ENCODE measurements around the gene KANSL3. TPM values are rescaled to one million over a fixed set of nuclear protein-coding genes. Genes with fewer than 3 reads are reported as not detected.

Gene KANSL3
- polyA plus RNA-seq, 1 experiment = 28.3 TPM

GRCh38 chr2:96552315-96553175, 85.6 kb downstream of the KANSL3 start:
- ChIA-PET POLR2A (interaction anchor here (0.8 kb wide), 1 partner anchor 12 kb away, joined by 3 read pairs; no protein-coding TSS in a partner anchor), CTCF (interaction anchor here (1.2 to 4.5 kb wide), 4 partner anchors 12 to 46 kb away, joined by 3 to 57 read pairs (median 12); partner anchors contain the start of genes ARID5A and NEURL3)
- Histone ChIP-seq H3K36me3 (ENCODE audit: control insufficient read depth, insufficient read depth, low read length) (peaks cover 35% of the 10 kb centered on the region), H3K4me3 (ENCODE audit: low read depth, low read length) (no peak overlapping the region), H3K27me3 (ENCODE audit: control insufficient read depth, insufficient read depth, low read length) (no peaks in the 10 kb centered on the region)
- TF ChIP-seq, protein P1, sequence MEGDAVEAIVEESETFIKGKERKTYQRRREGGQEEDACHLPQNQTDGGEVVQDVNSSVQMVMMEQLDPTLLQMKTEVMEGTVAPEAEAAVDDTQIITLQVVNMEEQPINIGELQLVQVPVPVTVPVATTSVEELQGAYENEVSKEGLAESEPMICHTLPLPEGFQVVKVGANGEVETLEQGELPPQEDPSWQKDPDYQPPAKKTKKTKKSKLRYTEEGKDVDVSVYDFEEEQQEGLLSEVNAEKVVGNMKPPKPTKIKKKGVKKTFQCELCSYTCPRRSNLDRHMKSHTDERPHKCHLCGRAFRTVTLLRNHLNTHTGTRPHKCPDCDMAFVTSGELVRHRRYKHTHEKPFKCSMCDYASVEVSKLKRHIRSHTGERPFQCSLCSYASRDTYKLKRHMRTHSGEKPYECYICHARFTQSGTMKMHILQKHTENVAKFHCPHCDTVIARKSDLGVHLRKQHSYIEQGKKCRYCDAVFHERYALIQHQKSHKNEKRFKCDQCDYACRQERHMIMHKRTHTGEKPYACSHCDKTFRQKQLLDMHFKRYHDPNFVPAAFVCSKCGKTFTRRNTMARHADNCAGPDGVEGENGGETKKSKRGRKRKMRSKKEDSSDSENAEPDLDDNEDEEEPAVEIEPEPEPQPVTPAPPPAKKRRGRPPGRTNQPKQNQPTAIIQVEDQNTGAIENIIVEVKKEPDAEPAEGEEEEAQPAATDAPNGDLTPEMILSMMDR (IDR thresholded peaks at IDR 0.05; ENCODE audit: insufficient read depth, low read depth, low read length) = no peak
- DNase-seq (ENCODE audit: low read depth) = no peak

DNA sequence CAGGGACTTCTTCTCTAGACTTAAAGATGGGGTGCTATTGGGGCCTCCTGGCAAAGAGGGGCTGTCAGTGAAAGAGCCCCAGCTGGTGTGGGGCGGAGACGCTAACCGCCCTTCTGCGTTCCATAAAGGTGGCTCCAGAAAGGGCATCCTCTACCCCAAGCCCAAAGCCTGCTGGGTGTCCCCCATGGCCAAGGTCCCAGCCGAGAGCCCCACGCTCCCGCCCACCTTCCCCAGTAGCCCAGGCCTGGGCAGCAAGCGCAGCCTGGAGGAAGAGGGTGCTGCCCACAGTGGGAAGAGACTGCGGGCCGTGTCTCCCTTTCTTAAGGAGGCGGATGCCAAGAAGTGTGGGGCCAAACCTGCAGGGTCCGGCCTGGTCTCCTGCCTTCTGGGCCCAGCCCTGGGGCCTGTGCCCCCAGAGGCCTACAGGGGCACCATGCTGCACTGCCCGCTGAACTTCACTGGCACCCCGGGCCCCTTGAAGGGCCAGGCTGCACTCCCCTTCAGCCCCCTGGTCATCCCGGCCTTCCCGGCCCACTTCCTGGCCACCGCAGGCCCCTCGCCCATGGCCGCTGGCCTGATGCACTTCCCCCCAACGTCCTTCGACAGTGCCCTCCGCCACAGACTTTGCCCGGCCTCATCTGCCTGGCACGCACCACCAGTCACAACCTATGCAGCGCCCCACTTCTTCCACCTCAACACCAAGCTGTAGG, 86.4 kb downstream of the KANSL3 start:
- no peak for DNase-seq (ENCODE audit: low read depth)
- TF ChIP-seq, protein P1 (IDR thresholded peaks at IDR 0.05; ENCODE audit: insufficient read depth, low read depth, low read length) = no peak
- Histone ChIP-seq H3K36me3 (ENCODE audit: control insufficient read depth, insufficient read depth, low read length) (peaks cover 40% of the 10 kb centered on the region), H3K27me3 (ENCODE audit: control insufficient read depth, insufficient read depth, low read length) (no peaks in the 10 kb centered on the region), H3K4me3 (ENCODE audit: low read depth, low read length) (no peak overlapping the region)
- POLR2A ChIA-PET = no interaction called here
- CTCF ChIA-PET = interaction anchor here (1.2 to 4.5 kb wide), 5 partner anchors 11 to 145 kb away, joined by 3 to 57 read pairs (median 10); partner anchors contain the start of gene ARID5A

- TF ChIP-seq, protein P1 (IDR thresholded peaks at IDR 0.05; ENCODE audit: insufficient read depth, low read depth, low read length) = no peak
Measured at GRCh38 chr2:96550787-96551604, 87.1 kb downstream of the KANSL3 start.

DNA sequence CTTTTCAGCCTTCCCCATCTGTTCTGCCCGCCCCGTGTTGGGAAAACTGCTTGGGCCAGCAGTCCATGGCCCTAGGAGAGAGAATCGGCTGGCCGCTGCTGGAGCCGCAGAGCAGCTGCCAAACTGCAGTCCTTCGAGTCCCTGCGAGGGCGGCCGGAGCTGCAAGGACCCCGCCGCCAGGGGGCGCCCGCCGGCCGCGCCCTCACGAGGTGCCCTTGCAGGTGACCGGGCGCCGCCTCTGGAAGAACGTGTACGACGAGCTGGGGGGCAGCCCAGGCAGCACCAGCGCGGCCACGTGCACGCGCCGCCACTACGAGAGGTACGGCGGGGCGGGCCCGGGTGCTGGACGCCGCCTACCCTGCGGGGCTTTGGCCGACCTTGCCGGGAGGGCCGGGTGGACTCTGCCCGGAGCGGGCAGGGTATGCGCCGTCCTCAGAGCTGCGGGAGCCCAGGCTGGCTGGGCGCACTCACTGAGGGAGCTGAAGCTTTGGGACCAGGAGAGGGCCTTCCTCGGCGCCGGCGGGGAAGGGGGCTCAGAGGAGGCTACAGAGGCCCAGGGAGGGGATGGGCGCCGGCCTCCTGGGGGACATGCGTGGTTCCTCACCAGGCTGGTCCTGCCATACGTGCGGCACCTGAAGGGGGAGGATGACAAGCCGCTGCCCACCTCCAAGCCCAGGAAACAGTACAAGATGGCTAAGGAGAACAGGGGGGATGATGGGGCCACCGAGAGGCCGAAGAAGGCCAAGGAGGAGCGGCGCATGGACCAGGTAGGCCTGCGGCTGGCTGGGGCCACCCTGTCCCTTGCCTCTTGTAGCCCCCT, 87.9 kb downstream of the KANSL3 start:
- peaks cover 42% of the 10 kb centered on the region for H3K36me3 ChIP-seq (ENCODE audit: control insufficient read depth, insufficient read depth, low read length)
- no peaks in the 10 kb centered on the region for H3K27me3 ChIP-seq (ENCODE audit: control insufficient read depth, insufficient read depth, low read length)
- CTCF ChIA-PET = interaction anchor here (0.7 to 4.1 kb wide), 8 partner anchors 9 to 404 kb away, joined by 3 to 21 read pairs (median 4); no protein-coding TSS in a partner anchor
- H3K4me3 ChIP-seq (ENCODE audit: low read depth, low read length) = no peak overlapping the region
- DNase-seq (ENCODE audit: low read depth) = no peak
- TF ChIP-seq, protein P1 (IDR thresholded peaks at IDR 0.05; ENCODE audit: insufficient read depth, low read depth, low read length) = peak; percentile 21
- POLR2A ChIA-PET = no interaction called here

More at GRCh38 chr2:96550787-96551604, 87.1 kb downstream of the KANSL3 start:
- no peak overlapping the region for H3K4me3 ChIP-seq (ENCODE audit: low read depth, low read length)
- ChIA-PET CTCF (interaction anchor here (0.7 to 4.1 kb wide), 4 partner anchors 9 to 318 kb away, joined by 3 to 21 read pairs (median 4); no protein-coding TSS in a partner anchor), POLR2A (no interaction called here)
- no peaks in the 10 kb centered on the region for H3K27me3 ChIP-seq (ENCODE audit: control insufficient read depth, insufficient read depth, low read length)
- H3K36me3 ChIP-seq (ENCODE audit: control insufficient read depth, insufficient read depth, low read length) = peaks cover 40% of the 10 kb centered on the region
- no peak for DNase-seq (ENCODE audit: low read depth)
